Measurements from ENCODE around the gene KRTAP10-6.
"Not testable (repeated sequence)": the region's sequence is repeated elsewhere in the genome, so short reads cannot be mapped to it uniquely, and the experiment has no call there.

GRCh38 chr21:44550285-44550684 lies 42.0 kb downstream of the KRTAP10-6 start:
- TF ChIP-seq CTCF (conservative IDR thresholded peaks at IDR 0.05; ENCODE audit: low read depth, low read length); EZH2 (IDR thresholded peaks at IDR 0.05; ENCODE audit: borderline replicate concordance, low read depth, low read length, poor library complexity, severe bottlenecking): not testable (repeated sequence)
